HFF-Myc (cell line): ENCODE data around the gene MTF1.

Experiments used
- DNase-seq: peaks from one replicate; pipeline ENCODE4 v3.0.0-alpha.2; 2011; ENCODE audit warnings: low read depth; ENCODE audit errors: extremely low read depth
- H3K4me3 ChIP-seq: replicated peaks from 2 replicates; pipeline ENCODE4 v1.5.1; 2011; ENCODE audit warnings: low read depth, mild to moderate bottlenecking, control low read depth, low read length
- CTCF ChIP-seq: IDR thresholded peaks from 2 replicates; pipeline ENCODE4 v1.5.1; 2012; ENCODE audit warnings: mild to moderate bottlenecking, low read depth, low read length, control low read depth; ENCODE audit errors: missing control alignments

The MTF1 gene

GRCh38 chr1:37822906-37823815 lies 36.2 kb downstream of the MTF1 start:
- TF ChIP-seq CTCF: no peak
- no peak for DNase-seq
- H3K4me3 ChIP-seq: no peak overlapping the region

GRCh38 chr1:37821481-37821880 lies 37.9 kb downstream of the MTF1 start:
- DNase-seq: no peak
- no peak for TF ChIP-seq CTCF

GRCh38 chr1:37817481-37817880 lies 41.9 kb downstream of the MTF1 start:
- H3K4me3 ChIP-seq: no peak overlapping the region
- no peak for TF ChIP-seq CTCF
- DNase-seq: no peak

More at GRCh38 chr1:37821481-37821880, 37.9 kb downstream of the MTF1 start:
- H3K4me3 ChIP-seq: no peak overlapping the region

GRCh38 chr1:37814252-37814651 lies 45.1 kb downstream of the MTF1 start:
- H3K4me3 ChIP-seq: no peak overlapping the region
- no peak for DNase-seq
- no peak for TF ChIP-seq CTCF

GRCh38 chr1:37813529-37814145 lies 45.8 kb downstream of the MTF1 start:
- no peak overlapping the region for H3K4me3 ChIP-seq
- DNase-seq: no peak
- TF ChIP-seq CTCF: no peak

- H3K4me3 ChIP-seq: no peak overlapping the region
- peak; percentile 58 for DNase-seq
- peak; percentile 90 for TF ChIP-seq CTCF
These were observed 48.3 kb downstream of the MTF1 start for GRCh38 chr1:37811027-37811655.
